ENCODE data around the gene C1QTNF7. TPM values are rescaled to one million over a fixed set of nuclear protein-coding genes. Genes with fewer than 3 reads are reported as not detected.

Gene C1QTNF7
- total RNA-seq, 2 experiments from 2014 or later, result not detected

DNA sequence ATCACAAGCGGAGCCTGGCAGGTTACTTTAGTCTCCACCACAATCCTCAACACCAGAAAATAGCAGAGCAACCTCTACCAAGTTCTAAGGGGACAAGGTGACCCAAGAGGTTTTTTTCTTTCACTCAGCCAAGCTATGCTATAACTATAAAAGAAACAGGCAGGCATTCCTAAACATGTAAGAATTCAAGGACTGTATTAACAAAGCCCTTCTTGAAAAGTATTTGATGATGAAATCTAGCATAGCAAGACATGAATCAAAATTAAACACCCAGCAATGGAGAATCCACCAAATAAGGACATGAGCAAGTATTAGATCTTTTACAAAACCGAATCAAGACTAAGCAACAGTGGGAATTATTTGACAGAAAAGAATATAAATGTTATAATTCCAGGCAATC, 25.7 kb upstream of the C1QTNF7 start:
- Histone ChIP-seq H3K27ac (ENCODE audit: low read depth, low read length, poor library complexity, severe bottlenecking) (no peak overlapping the region), H3K9me2 (ENCODE audit: insufficient read depth, low read length) (no peaks in the 10 kb centered on the region), H2AFZ (ENCODE audit: low read length) (no peak overlapping the region), H3K79me2 (ENCODE audit: insufficient read depth, low read depth, low read length) (no peaks in the 10 kb centered on the region), H3K4me1 (ENCODE audit: insufficient read depth, low read length, poor library complexity, severe bottlenecking) (peaks cover 8% of the 10 kb centered on the region), H3K4me2 (ENCODE audit: low read length) (no peak overlapping the region), H3K9me3 (ENCODE audit: low read length) (no peaks in the 10 kb centered on the region), H3K4me3 (ENCODE audit: low read depth, low read length, poor library complexity, severe bottlenecking) (no peak overlapping the region), H4K20me1 (ENCODE audit: insufficient read depth, low read length) (no peaks in the 10 kb centered on the region), H3K36me3 (ENCODE audit: insufficient read depth, low read length) (no peaks in the 10 kb centered on the region)
- intact Hi-C loops (cut with micrococcal nuclease; ENCODE audit: unreplicated experiment), result no loop called here
- no TSS peak for BruUV-seq (replicated peaks)
- CTCF ChIA-PET (ENCODE audit: unreplicated experiment), result no interaction called here
- TF ChIP-seq CTCF (conservative IDR thresholded peaks at IDR 0.05; ENCODE audit: low read length) (no peak), EZH2phosphoT487 (IDR thresholded peaks at IDR 0.05; ENCODE audit: borderline replicate concordance, low read depth, low read length) (no peak)
- POLR2A ChIA-PET, result interaction anchor here (0.5 to 1.1 kb wide), 7 partner anchors 9 to 273 kb away, joined by 3 to 4 read pairs (median 3); no protein-coding TSS in a partner anchor
- DNase-seq (ENCODE audit: low spot score), result no peak

DNA sequence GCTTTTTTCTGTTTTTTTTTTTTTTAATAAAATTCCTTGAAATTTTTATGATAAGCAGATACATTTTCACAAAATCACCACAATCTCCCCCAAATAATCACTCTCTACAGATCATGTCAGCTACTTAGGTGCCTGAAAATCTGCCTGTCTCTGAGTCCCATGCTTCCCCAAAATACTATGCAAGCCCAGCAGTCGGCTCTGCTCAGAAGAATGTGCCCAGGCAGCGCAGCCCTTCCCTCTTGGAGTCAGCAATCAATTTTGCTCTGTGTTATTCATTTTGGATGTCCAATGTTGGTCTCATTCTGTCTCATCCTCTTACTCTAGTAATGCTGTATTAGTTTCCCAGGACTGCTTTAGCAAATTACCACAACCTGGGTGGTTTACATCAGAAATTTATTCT, 24.9 kb upstream of the C1QTNF7 start:
- H3K4me2 ChIP-seq (ENCODE audit: low read length), result no peak overlapping the region
- no peak for DNase-seq (ENCODE audit: low spot score)
- H3K9me3 ChIP-seq (ENCODE audit: low read length), result no peaks in the 10 kb centered on the region
- ChIA-PET POLR2A (interaction anchor here (0.7 kb wide), 1 partner anchor 641 kb away, joined by 4 read pairs; no protein-coding TSS in a partner anchor), CTCF (ENCODE audit: unreplicated experiment) (no interaction called here)
- H3K4me1 ChIP-seq (ENCODE audit: insufficient read depth, low read length, poor library complexity, severe bottlenecking), result peaks cover 8% of the 10 kb centered on the region
- H3K4me3 ChIP-seq (ENCODE audit: low read depth, low read length, poor library complexity, severe bottlenecking), result no peak overlapping the region
- intact Hi-C loops (cut with micrococcal nuclease; ENCODE audit: unreplicated experiment), result no loop called here
- no peaks in the 10 kb centered on the region for H3K9me2 ChIP-seq (ENCODE audit: insufficient read depth, low read length)
- H3K27ac ChIP-seq (ENCODE audit: low read depth, low read length, poor library complexity, severe bottlenecking), result no peak overlapping the region
- no peaks in the 10 kb centered on the region for H3K79me2 ChIP-seq (ENCODE audit: insufficient read depth, low read depth, low read length)
- no peaks in the 10 kb centered on the region for H4K20me1 ChIP-seq (ENCODE audit: insufficient read depth, low read length)
- no peak for TF ChIP-seq CTCF (conservative IDR thresholded peaks at IDR 0.05; ENCODE audit: low read length)
- TF ChIP-seq EZH2phosphoT487 (IDR thresholded peaks at IDR 0.05; ENCODE audit: borderline replicate concordance, low read depth, low read length), result no peak
- no peak overlapping the region for H2AFZ ChIP-seq (ENCODE audit: low read length)
- BruUV-seq (replicated peaks), result no TSS peak
- H3K36me3 ChIP-seq (ENCODE audit: insufficient read depth, low read length), result no peaks in the 10 kb centered on the region

DNA sequence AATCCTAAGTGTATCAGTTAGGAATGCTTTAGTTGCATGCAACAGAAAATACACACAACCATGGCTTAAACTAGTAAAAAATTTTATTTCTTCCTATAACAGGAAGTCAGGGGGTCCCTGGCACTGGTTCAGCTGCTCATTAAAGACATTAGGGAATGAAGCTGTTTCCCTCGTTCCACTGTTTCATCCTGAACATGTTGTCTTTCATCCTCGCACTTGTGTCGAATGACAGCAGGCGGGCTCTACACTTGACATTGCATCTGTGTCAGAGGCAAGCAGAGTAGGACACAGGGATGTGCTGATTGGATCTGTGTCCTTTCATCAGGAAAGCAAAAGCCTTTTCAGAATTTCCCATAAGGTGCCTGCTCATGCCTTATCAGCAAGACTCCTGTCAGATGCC, 22.8 kb upstream of the C1QTNF7 start:
- H3K36me3 ChIP-seq (ENCODE audit: insufficient read depth, low read length), result no peaks in the 10 kb centered on the region
- H3K27ac ChIP-seq (ENCODE audit: low read depth, low read length, poor library complexity, severe bottlenecking), result no peak overlapping the region
- no peak for TF ChIP-seq EZH2phosphoT487 (IDR thresholded peaks at IDR 0.05; ENCODE audit: borderline replicate concordance, low read depth, low read length)
- TF ChIP-seq CTCF (conservative IDR thresholded peaks at IDR 0.05; ENCODE audit: low read length), result no peak
- no peaks in the 10 kb centered on the region for H3K79me2 ChIP-seq (ENCODE audit: insufficient read depth, low read depth, low read length)
- no peaks in the 10 kb centered on the region for H3K9me2 ChIP-seq (ENCODE audit: insufficient read depth, low read length)
- no peak overlapping the region for H3K4me3 ChIP-seq (ENCODE audit: low read depth, low read length, poor library complexity, severe bottlenecking)
- no peak for DNase-seq (ENCODE audit: low spot score)
- intact Hi-C loops (cut with micrococcal nuclease; ENCODE audit: unreplicated experiment), result no loop called here
- no peaks in the 10 kb centered on the region for H3K9me3 ChIP-seq (ENCODE audit: low read length)
- peaks cover 8% of the 10 kb centered on the region for H3K4me1 ChIP-seq (ENCODE audit: insufficient read depth, low read length, poor library complexity, severe bottlenecking)
- no TSS peak for BruUV-seq (replicated peaks)
- no peaks in the 10 kb centered on the region for H4K20me1 ChIP-seq (ENCODE audit: insufficient read depth, low read length)
- H2AFZ ChIP-seq (ENCODE audit: low read length), result no peak overlapping the region
- ChIA-PET CTCF (ENCODE audit: unreplicated experiment) (no interaction called here), POLR2A (no interaction called here)
- no peak overlapping the region for H3K4me2 ChIP-seq (ENCODE audit: low read length)
